HG03175 (cell line): ENCODE data around the gene MADCAM1.

Source experiments
- ATAC-seq: cut with Tn5 transposase; IDR thresholded peaks from one replicate; pipeline ENCODE4 v1.9.1; 2021; ENCODE audit warnings: mild to moderate bottlenecking, moderate library complexity; ENCODE audit not compliant: unreplicated experiment

Gene MADCAM1

DNA sequence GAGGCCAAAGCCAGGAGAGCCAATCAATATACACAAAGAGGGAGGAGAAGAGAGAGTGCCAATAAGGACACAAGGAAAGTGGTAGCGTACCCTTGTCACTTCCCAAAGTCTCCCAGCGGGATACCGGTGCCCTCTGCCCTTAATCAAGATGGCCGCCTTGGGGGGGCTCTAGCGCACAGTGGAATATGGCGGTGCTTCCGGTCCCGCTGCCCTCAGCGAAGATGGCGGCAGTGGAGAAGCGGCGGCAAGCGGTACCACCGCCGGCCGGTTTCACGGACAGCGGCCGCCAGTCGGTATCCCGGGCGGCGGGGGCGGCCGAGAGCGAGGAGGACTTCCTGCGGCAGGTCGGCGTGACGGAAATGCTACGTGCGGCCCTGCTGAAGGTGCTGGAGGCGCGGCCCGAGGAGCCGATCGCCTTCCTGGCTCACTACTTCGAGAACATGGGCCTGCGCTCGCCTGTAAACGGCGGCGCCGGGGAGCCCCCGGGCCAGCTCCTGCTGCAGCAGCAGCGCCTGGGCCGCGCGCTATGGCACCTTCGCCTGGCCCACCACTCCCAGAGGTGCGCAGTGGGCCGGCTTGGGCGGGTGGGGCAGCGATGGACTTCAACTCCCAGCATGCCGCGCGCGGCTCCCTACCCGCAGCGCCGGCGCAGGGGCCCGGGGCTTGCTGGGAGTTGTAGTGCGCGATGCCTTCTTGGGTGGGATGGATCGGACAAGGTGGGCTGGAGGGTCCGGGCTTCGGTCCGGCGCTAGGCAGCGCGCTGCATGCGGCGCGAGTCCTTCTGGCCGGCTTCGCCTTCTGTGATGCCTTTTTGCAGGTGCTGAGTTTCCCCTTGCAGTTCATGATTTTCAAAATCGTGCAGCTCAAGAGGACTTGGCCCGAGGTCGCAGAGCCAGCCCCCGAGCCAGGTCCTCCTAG is 11.3 kb downstream of the MADCAM1 start, which contains the start of gene TPGS1:
Gene TPGS1 (plus strand): TSS at position 212 of the 918 bp plus-strand sequence. CDS start 10 bp downstream, at position 222.
- ATAC-seq: peak; percentile 61

DNA sequence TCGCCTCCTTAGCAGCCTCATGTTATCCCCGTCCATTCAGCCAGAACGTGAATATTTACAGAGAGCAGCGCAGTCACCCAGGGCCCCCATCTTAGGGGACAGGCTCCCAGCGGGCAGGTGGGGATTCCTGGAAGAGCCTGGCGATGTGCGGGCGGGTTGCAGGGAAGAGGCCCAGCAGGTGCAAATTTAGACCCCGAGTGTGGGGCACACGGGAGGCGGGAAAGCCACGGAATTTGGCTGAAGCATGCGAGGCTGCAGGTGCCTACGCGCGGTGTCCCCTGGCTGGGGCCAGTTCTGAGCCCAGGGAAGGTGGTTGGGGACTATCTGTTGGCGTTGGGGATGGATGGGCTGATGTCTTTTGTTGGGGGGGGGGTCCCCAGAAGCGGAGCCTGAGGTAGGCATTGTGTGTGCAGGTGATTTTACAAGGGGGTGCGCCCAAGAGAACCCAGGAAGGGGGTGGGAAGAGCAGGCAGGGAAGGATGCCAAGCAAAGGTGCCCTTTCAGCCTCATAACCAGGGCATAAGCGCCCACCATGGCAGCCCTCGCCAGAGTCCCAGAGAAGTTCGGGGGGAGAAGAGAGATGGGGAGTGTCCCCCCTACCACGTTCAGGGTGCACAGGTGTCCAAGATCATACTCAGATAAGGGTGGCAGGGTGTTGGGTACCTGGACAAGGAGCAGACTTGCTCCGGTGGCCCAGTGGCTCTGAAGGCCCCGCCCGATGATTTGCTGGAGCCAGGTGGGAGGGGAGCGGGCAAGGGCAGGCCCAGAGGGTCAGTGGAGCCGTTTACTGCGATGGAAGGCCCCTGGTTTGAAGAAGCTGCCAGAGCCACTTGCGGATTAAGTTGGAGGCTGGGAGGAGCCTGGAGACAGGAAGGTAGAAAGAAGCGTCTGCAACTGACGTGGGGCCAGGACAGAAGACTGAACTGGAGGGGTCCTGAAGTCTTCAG is 12.2 kb downstream of the MADCAM1 start:
- ATAC-seq: no peak

DNA sequence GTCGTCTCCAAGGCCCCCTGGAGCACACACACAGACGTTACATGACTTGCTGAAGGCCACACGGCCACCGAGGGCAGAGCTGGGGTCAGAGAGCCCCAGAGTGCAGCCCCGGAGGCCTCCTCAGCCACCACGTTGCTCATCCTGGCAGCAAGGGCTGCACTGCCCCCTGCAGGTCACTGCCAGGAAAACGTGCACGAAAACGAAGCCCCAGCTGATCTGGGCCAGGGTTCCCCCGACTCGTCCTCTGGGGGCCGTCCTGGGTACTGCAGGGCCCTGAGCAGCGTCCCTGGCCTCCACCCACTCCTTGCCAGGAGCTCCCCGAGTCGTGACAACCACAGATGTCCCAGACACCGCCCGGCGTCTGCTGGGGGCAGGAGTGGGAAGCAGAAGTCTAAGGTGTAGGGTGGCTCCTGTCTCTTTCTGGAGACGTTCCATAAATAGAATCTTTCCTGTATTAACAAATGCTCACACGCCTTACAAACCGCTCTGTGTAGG is 14.4 kb downstream of the MADCAM1 start:
- ATAC-seq: peak; percentile 34

DNA sequence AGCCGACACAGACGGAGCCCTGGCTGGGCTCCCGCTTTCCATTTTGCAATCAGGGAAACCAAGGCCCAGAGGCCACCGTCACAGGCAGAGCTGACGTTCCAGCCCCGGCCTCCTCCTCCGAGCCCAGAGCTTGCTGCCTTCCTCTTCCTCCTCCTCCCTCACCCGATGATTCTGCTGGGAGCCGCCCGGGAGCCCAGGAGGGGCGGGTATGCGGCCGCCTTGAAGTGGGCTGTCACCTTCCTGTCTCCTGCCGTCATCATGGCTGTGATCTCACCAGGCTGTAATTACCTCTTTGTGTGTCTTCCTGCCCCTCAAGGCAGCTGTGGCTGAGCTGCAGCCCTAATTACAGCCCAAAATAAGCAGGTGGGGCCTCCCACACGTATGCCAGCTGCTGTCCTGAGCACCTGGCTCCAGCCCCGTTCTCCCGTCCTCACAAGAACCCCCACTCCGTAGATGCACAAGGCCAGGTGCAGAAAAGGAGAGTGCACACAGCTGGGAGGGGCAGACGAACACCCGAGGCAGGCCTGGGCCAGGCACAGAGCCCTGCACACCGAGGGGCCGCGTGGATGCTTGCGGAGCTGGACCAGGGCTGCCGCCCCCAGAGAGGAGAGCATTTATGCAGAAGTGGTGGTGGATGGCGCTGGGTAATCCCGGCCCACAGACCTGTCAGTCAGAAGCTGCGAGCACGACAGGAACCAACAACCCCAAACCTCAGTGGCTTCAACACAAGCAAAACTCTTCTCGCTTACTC is 15.0 kb downstream of the MADCAM1 start:
- ATAC-seq: no peak

DNA sequence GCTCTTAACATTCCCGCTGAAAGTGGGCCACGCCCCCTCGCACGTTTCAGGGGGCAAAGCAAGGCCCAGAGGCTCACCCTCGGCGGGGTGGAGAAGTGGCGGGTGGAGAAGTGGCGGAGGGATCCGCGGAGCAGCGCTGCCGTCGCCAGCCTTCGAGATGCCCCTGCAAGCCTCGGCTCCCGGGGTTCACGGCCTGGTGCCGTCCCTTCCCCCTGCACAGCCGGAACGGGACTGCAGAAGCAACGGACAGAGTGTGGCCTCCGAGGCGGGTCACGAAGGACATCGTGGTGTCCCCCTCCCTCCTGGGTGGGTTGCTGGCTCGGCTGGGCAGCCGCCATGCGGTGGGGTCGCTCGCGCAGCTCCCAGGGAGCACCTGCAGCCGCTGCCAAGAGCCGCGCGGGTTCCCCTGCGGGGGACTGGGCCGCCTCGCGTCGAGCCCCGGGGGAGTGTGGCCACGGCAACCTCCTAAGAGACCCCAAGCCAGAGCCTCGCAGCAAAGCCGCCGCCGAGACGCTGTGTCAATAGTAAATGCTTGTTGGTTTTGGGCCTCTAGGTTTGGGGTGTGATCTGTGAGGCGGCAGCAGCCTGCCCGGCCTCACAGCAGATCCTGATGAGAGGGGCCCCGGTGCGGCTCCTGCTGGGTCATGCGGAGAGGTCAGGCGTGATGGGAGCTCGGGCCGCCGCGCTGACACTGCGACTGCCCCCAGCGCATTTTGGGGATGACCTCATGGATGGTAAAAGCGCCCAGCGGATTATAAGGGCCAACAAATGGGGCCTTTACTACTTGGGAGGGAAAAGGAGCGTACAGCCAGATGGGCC is 16.5 kb downstream of the MADCAM1 start:
- ATAC-seq: no peak

DNA sequence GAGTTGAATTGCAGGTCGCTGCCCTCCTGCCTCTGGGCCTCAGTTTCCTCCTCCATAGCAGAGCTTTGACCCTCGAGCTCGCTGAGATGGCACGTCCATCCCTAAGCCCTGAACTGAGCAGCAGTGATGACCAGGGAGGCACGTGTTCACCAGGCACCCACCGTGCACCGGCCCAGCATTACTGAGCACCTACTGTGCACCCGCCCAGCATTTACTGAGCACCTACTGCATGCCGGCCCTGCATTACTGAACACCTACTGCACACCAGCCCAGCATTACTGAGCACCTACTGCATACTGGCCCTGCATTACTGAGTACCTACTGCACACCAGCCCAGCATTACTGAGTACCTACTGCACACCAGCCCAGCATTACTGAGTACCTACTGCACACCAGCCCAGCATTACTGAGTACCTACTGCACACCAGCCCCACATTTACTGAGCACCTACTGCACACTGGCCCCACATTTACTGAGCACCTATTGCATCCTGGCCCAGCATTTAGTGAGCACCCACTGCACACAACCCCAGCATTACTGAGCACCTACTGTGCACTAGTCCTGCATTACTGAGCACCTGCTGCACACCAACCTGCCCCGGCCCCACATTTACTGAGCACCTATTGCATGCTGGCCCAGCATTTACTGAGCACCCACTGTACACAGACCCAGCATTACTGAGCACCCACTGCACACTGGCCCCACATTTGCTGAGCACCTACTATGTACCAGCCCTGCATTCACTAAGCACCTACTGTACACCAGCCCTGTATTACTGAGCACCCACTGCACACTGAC is 17.3 kb downstream of the MADCAM1 start:
- ATAC-seq: no peak

DNA sequence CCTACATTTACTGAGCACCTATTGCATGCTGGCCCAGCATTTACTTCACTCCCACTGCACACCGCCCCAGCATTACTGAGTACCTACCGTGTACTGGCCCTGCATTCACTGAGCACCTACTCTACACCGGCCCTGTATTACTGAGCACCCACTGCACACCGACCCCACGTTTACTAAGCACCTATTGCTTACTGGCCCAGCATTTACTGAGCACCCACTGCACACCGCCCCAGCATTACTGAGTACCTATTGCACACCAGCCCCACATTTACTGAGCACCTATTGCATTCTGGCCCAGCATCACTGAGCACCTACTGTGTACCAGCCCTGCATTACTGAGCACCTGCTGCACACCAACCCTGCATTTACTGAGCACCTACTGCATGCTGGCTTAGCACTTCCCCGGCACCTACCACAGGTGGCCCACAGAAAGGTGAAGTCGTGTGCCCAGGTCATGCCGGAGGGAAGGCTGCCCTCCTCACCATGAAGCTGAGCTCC is 17.9 kb downstream of the MADCAM1 start:
- ATAC-seq: no peak

DNA sequence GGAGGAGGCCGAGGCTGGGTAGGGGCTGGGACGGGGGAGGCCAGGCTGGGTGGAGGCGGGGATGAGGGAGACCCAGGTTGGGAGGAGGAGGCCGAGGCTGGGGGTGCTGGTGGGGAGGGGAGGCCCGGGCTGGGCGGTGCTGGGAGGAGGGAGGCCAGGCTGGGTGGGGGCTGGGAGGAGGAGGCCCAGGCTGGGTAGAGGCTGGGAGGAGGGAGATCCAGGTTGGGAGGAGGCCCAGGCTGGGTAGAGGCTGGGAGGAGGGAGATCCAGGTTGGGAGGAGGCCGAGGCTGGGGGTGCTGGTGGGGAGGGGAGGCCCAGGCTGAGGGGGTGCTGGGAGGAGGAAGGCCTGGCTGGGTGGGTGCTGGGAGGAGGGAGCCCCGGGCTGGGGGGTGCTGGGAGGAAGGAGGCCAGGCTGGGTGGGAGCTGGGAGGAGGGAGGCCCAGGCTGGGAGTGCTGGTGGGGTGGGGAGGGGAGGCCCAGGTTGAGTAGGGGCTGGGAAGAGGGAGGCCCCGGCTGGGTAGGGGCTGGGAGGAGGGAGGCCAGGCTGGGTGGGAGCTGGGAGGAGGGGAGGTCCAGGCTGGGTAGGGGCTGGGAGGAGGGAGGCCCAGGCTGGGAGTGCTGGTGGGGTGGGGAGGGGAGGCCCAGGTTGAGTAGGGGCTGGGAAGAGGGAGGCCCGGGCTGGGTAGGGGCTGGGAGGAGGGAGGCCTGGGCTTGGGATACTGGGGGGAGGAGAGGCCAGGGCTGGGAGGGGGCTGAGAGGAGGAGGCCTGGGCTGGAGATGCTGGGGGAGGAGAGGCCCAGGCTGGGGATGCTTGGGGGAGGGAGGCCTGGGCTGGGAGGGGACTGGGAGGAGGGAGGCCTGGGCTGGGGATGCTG is 21.7 kb downstream of the MADCAM1 start:
- no peak for ATAC-seq

DNA sequence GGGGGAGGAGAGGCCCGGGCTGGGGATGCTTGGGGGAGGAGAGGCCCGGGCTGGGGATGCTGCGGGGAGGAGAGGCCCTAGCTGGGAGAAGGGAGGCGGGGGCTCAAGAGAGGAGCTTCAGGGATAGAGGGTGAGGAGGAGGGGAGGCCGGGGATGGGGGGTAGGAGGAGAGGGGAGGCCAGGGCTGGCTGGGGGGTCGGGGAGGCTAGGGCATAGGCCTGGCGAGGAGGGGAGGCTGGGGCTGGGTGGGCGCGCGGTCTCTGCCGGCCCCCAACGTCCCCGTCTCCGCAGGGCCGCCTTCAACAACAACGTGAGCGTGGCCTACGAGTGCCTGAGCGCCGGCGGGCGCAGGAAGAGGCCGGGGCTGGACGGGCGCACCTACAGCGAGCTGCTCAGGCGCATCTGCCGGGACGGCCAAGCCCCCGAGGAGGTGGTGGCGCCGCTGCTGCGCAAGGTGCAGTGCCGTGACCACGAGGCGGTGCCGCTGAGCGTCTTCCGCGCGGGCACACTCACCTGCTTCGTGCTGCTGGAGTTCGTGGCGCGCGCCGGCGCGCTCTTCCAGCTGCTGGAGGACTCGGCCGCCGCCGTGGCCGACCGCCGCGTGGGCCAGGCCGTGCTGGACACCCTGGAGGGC is 22.4 kb downstream of the MADCAM1 start:
- no peak for ATAC-seq

DNA sequence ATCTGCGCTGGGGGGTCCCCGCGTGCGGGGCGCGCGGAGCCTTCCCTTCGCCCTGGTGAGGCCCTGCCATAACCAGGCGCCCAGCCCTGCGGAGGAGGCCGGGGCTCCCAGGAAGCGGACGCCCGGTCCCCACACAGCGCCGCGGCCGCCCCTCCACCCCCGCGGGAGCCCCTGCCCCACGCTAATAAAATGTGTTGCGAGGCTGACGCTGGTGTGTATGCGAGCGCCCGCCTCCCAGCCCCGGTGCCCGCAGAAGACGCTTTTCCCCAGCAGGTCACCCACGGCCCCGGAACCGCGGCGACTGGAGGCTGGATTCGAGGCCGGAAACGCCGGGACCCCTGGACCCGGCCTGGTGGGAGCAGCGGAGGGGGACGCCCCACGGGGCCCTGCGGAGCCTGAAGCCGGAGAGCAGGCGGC is 23.2 kb downstream of the MADCAM1 start:
- no peak for ATAC-seq

DNA sequence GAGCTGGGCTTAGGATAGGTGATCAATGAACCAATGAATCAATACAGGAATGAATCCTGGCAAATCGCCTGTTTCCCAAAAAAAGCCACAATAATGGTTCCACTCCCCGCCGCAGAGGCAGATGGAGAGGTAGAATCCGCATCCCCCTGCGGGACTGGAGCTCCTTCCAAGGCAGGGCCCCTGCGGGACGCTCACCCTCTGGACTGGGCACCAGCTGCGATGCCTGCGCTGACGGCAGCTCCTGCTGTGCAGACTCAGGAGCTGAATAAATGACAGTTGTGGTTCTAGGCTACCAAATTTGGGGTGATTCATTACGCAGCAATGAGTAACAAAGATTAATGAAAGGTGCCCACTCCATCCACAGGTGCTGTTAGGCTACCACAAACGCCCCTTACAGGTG is 26.4 kb downstream of the MADCAM1 start:
- no peak for ATAC-seq

DNA sequence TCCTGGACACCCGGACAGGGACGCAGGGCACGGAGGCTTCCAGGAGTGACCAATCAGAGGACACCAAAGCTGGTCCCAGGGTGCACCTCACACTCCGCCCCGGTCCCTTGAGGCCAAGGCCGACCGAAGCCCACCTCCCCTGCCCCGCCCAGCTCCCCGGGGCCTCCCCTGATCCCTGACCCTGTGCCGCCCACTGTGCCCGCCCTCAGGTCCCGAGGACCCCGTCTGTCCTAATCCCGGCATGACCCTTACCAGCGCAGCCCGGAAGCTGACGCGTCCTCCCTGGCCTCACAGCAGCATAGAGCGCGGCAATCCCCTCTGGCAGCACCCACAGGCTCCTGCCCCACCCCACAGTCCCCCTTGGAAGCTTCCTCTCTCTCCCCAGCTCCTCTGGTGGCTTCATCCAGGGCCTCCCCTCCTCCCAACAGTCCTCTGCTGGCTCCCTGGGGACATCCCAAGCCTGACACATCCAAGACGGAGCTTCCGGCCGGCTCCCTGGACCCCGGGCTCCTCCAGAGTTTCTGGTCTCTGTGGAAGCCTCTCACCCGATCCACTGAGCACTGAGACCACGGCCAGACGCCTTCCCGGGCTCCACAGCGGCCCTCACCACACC is 27.9 kb downstream of the MADCAM1 start:
- no peak for ATAC-seq

DNA sequence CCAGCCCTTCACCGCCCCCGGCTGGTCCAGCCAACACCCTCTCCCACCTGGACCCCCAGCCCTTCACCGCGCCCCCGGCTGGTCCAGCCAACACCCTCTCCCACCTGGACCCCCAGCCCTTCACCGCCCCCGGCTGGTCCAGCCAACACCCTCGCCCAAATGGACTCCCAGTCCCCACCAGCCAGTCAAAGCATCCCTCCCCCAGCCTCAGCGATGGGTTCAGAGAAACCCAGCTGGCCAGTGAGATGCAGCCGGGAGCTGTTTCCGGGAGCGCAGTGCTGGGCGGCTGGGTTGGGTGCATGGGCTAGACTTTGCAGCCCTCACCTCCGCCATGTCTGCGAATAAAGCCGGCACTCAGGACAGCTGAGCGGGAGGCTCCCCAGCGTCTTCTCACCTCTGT is 28.7 kb downstream of the MADCAM1 start:
- no peak for ATAC-seq

DNA sequence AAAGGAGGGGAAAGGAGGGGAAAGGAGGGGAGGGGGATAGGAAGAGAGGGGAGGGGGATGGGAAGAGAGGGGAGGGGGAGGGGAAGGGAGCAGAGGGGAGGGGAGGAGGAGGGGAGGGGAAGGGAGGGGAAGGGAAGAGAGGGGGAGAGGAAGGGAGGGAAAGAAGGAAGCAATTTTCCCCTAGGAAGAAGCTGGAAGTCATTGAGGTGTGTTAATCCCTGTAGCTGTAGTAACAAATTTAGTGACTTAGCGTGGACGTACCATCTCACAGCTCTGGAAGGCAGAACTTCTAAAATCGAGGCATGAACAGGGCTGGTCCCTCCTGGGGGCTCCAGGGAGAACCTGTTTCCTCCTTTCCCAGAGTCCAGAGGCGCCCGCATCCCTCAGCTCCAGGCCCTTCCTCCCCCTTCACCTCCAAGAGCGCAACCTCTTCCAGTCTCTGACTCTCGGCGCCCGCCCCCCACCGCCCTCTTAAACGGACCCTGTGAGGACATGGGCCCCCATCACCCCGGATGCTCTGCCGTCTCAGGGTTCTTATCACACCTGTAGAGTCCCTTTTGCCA is 29.7 kb downstream of the MADCAM1 start:
- no peak for ATAC-seq

DNA sequence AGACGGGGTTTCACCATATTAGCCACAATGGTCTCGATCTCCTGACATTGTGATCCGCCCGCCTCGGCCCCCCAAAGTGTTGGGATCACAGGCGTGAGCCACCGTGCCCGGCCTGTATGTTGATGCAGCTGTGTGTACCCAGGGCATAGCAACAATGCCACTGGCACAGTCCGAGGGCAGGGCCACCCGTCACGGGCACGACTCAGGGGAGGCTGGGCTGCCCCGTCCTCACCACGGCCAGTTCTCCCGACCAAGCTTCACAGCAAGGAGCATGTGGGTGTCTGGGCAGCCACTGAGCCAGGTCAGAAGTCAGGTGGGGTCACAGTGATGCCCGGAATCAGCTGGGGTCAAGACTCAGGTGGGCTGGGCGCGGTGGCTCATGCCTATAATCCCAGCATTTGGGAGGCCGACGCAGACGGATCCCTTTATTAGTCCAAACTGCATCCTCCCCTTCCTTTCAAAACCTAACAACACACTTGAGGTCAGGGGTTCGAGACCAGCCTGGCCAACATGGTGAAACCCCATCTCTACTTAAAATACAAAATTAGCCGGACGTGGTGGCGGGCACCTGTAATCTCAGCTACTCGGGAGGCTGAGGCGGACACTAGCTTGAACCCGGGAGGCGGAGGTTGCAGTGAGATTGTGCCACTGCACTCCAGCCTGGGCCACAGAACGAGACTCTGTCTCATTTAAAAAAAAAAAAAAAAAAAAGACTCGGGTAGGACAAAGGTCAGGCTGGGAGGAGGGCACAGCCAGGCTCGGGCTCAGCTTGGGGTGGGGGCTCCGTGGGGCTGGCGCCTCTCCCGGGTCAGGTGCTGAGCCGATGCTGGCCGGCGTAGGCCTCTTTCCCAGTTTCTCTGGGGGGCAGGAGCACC is 34.1 kb downstream of the MADCAM1 start:
- ATAC-seq: no peak
